ACC112 (cell line): ENCODE results near the gene CNKSR3.

Source experiments
- H2AFZ ChIP-seq: fragments of 200-600 bp; sonication (generic); one replicate; pipeline ENCODE4 v1.6.0; 2017; ENCODE audit warnings: antibody characterized with exemption, low read length; ENCODE audit not compliant: unreplicated experiment
- H3K27ac ChIP-seq: fragments of 200-600 bp; sonication (generic); 2 replicates; pipeline ENCODE4 v1.5.1; 2014; ENCODE audit warnings: low read depth, mild to moderate bottlenecking, antibody characterized with exemption, low read length, moderate library complexity
- H3K27me3 ChIP-seq: fragments of 200-600 bp; sonication (generic); 2 replicates; pipeline ENCODE4 v1.6.1; 2014; ENCODE audit warnings: mild to moderate bottlenecking, antibody characterized with exemption, low read length, moderate library complexity, mixed read lengths; ENCODE audit not compliant: insufficient read depth
- H3K36me3 ChIP-seq: fragments of 200-600 bp; sonication (generic); 2 replicates; pipeline ENCODE4 v1.6.1; 2016; ENCODE audit warnings: mild to moderate bottlenecking, antibody characterized with exemption, low read length, moderate library complexity, mixed read lengths; ENCODE audit not compliant: insufficient read depth
- H3K4me1 ChIP-seq: fragments of 200-600 bp; sonication (generic); one replicate; pipeline ENCODE4 v1.6.1; 2016; ENCODE audit warnings: low read length, mixed read lengths; ENCODE audit not compliant: insufficient read depth, unreplicated experiment, control insufficient read depth
- H3K4me3 ChIP-seq: fragments of 200-600 bp; sonication (generic); 2 replicates; pipeline ENCODE4 v1.5.1; 2014; ENCODE audit warnings: mild to moderate bottlenecking, low read depth, low read length
- H3K79me2 ChIP-seq: fragments of 200-600 bp; sonication (generic); one replicate; pipeline ENCODE4 v1.6.0; 2016; ENCODE audit warnings: low read length; ENCODE audit not compliant: control insufficient read depth, unreplicated experiment, insufficient read depth

Gene CNKSR3

DNA sequence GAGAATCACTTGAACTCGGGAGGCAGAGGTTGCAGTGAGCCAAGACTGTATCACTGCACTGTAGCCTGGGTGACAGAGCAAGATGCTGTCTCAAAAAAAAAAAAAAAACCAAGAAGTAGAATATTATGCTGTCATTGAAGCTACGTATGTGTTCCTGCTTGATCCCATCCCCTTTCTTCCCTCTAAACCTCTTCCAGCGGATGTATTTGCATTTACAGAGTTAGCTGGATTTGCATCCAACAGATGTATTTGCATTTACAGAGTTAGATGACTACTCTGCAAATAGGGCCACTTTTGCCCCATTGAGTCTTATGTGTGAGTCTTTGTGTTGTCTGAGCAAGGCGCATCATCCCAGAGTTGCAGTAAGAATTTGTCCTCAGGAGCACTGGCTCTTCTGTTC, 128.9 kb downstream of the CNKSR3 start:
- H3K4me1 ChIP-seq = peaks cover under 1% of the 10 kb centered on the region
- H3K79me2 ChIP-seq = no peaks in the 10 kb centered on the region
- no peaks in the 10 kb centered on the region for H3K36me3 ChIP-seq
- no peak overlapping the region for H2AFZ ChIP-seq
- no peak overlapping the region for H3K4me3 ChIP-seq
- no peaks in the 10 kb centered on the region for H3K27me3 ChIP-seq
- H3K27ac ChIP-seq = no peak overlapping the region

DNA sequence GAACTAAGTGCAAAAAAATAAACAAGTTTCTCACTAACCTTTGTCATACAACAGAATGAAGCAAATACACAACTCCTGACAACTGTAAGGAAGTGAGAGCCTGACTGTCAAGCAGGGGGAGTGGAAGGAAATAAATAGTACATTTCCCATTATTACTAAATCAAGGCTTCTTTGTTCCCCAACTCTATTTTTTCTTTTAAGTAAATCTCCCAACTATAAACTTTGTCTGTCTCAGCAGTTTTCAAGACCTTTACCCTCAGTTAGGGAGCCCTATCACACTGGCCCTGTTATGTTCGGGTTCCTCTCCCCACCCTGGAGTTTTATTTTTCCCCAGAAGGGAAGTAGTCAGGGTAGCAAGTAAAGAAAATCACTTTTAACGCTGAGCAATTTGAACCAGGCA, 129.7 kb downstream of the CNKSR3 start:
- H2AFZ ChIP-seq = no peak overlapping the region
- H3K36me3 ChIP-seq = no peaks in the 10 kb centered on the region
- H3K4me3 ChIP-seq = no peak overlapping the region
- no peak overlapping the region for H3K27ac ChIP-seq
- no peaks in the 10 kb centered on the region for H3K27me3 ChIP-seq
- H3K4me1 ChIP-seq = no peaks in the 10 kb centered on the region
- no peaks in the 10 kb centered on the region for H3K79me2 ChIP-seq

DNA sequence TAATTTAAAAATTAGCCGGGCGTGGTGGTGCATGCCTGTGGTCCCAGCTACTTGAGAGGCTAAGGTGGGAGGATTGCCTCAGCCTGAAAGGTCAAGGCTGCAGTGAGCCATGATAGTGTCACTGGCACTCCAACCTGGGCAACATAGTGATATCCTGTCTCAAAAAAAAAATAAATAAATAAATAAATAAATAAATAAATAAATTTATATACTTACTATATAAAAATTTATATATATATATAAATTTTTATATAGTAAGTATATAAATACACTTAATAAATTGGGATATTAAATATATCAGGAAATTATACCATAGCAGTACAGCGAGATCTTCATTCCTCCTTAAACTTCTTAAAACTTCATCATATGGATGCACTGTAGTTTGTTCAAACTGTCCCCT, 130.9 kb downstream of the CNKSR3 start:
- H3K36me3 ChIP-seq = no peaks in the 10 kb centered on the region
- no peaks in the 10 kb centered on the region for H3K4me1 ChIP-seq
- no peaks in the 10 kb centered on the region for H3K27me3 ChIP-seq
- H3K27ac ChIP-seq = no peak overlapping the region
- H2AFZ ChIP-seq = no peak overlapping the region
- H3K79me2 ChIP-seq = no peaks in the 10 kb centered on the region
- no peak overlapping the region for H3K4me3 ChIP-seq

DNA sequence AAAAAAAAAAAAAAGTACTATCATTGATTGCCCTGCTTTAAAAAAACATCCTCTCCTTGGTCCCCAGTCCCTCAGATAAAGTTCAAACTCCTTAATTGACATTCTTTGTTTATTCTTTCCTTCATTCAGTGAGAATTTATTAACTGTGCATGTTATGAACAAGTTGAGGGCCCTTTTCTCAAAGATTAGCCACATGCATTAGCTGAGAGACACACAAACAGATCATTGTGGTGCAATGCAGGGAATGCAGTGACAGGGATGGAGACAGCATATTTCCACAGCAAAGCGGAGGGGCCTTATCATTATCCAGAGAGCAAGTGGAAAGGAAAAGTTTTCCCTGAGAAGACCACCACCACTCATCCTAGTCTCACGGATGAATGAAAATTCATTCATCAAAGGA, 132.0 kb downstream of the CNKSR3 start:
- Histone ChIP-seq H3K79me2 (no peaks in the 10 kb centered on the region), H3K4me3 (no peak overlapping the region), H3K27me3 (no peaks in the 10 kb centered on the region), H3K36me3 (no peaks in the 10 kb centered on the region), H2AFZ (no peak overlapping the region), H3K4me1 (no peaks in the 10 kb centered on the region), H3K27ac (no peak overlapping the region)

DNA sequence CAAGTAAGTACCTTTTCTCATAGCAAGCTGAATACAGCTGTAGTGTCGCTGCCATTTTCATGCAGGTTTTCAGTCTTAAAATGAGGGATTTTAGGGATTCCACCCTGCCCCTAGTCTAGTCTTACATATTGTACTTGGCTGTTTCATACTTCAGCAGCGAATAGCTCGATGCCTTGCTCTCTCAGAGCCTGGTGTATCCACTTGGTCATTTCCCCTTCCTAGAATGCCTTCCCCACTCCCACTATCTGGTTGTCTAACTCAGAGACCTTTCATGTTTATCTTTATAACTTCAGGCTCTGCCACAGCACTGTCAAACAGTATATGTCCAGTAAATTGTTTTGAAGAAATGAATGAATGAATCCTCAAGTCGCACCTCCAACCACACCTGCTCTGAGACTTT, 132.8 kb downstream of the CNKSR3 start:
- H2AFZ ChIP-seq = no peak overlapping the region
- H3K4me1 ChIP-seq = no peaks in the 10 kb centered on the region
- no peaks in the 10 kb centered on the region for H3K36me3 ChIP-seq
- no peaks in the 10 kb centered on the region for H3K79me2 ChIP-seq
- no peak overlapping the region for H3K4me3 ChIP-seq
- H3K27ac ChIP-seq = no peak overlapping the region
- H3K27me3 ChIP-seq = no peaks in the 10 kb centered on the region

DNA sequence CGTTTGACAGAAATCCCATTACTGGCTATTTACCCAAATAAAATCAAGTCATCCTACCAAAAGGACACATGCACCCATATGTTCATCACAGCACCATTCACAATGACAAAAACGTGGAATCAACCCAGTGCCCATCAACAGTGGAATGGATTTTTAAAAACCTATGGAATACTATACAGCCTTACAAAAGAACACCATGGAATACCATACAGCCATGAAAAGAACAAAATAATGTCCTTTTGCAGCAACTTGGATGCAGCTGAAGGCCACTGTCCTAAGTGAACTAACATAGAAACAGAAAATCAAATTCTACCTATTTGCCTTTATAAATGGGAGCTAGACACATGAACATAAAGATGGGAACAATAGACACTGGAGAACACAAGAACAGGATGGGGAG, 136.5 kb downstream of the CNKSR3 start:
- Histone ChIP-seq H3K27ac (no peak overlapping the region), H3K27me3 (no peaks in the 10 kb centered on the region), H3K4me3 (no peak overlapping the region), H3K4me1 (peaks cover 8% of the 10 kb centered on the region), H3K79me2 (no peaks in the 10 kb centered on the region), H2AFZ (no peak overlapping the region), H3K36me3 (no peaks in the 10 kb centered on the region)

DNA sequence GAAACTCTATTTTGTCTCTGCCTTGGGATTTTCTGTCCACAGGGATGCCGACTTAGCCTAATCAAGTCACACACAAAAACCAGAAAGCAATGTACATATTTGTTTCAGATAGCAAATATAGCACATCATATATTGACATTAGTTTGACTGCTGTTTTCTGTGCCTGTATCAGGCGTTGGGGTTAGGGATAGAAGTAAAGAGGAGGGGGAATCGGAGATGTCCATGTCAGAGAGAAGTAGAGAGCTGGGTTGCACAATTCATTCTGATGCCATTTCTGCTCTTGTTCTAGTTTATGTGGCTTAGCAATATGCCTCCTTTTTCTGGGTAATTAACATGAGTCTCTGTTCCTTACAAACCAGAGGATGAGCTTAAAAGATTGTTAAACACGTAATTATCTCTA, 139.2 kb downstream of the CNKSR3 start:
- Histone ChIP-seq H3K79me2 (no peaks in the 10 kb centered on the region), H3K4me3 (no peak overlapping the region), H3K27ac (no peak overlapping the region), H3K27me3 (no peaks in the 10 kb centered on the region), H2AFZ (no peak overlapping the region), H3K4me1 (peaks cover 8% of the 10 kb centered on the region), H3K36me3 (no peaks in the 10 kb centered on the region)

DNA sequence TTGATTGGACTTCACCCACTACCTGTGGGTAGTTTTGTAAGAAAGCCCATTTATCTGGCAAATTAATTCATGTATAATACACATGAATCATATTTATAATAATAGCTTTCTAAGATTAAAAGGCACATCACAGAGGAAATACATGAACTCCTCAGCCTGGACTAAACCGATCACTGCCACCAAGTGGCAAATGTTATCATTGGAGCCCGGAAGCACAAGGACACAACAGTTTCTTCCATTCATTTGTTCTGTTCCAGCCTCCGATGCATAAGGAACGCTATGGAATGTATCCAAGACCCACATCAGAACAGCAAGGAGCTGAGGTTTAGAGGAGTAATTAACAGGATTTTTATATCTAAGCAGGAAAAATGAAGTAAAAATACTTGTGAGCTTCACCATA, 139.9 kb downstream of the CNKSR3 start:
- Histone ChIP-seq H3K36me3 (no peaks in the 10 kb centered on the region), H3K79me2 (no peaks in the 10 kb centered on the region), H3K27ac (no peak overlapping the region), H3K4me3 (0 out of 2 replicates have a peak overlapping the region, but pooled peaks have one; percentile 38), H3K4me1 (peaks cover 8% of the 10 kb centered on the region), H3K27me3 (no peaks in the 10 kb centered on the region), H2AFZ (peak overlapping the region; percentile 77)

DNA sequence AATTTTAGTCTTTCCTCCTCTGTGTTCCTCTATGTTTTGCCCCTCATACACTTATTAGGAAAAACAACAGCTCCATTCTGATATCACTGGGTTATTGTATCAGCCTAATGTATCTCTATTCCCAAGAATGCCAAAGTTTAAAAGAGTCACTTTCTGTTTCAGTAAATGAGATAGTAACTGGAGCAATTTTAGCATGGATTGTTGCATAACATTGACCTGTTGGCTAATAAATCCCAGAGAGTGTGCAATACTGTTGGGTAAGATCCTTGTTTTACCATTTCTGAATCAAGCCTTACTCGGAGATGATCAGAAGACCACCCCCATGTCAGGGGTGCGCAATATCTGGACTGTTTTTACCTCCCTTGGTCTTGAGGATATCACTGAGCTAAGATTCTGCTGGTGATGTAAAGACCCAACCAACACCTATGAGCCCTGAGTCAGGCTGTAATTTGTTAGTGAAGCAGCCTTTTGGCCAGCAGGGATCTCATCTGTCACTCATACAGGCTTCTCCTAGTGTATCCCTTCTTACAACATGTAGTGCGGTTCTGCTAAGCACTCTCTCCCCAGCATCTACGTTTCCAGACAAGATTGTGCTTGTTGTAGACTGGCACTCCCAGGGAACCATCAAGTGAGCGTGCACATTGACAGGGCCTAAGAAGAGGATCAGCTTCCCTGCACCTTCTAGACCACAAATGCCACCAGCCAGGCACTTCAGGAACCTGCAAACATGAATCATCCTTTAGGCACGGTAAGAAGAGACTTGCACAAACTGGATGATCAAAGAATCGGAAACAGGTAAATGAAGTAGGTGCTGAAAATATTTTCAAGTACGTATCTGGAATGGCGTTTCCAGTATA, 142.4 kb downstream of the CNKSR3 start:
- H3K36me3 ChIP-seq = no peaks in the 10 kb centered on the region
- no peaks in the 10 kb centered on the region for H3K79me2 ChIP-seq
- no peaks in the 10 kb centered on the region for H3K27me3 ChIP-seq
- peaks cover 8% of the 10 kb centered on the region for H3K4me1 ChIP-seq
- no peak overlapping the region for H3K27ac ChIP-seq
- no peak overlapping the region for H3K4me3 ChIP-seq
- H2AFZ ChIP-seq = no peak overlapping the region

DNA sequence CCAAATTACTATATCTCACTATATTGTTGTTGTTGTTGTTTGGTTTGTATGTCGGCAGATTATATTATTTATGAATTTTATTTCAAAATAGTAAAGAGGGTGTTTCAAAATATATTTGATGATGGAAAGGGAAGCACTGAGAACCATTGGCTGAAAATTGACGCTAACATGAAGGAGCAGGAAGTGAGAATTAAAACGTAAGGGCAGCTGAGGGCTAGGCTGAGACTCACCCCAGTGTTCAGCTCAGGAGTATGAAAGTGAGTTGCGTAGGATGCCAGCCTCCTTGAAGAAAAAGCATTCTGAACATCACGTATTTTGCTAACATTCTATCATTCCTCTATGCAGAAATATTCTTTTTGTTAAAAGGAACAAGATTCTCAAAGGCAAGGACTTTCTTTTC, 143.1 kb downstream of the CNKSR3 start:
- no peak overlapping the region for H3K4me3 ChIP-seq
- peaks cover 8% of the 10 kb centered on the region for H3K4me1 ChIP-seq
- no peaks in the 10 kb centered on the region for H3K79me2 ChIP-seq
- H3K27me3 ChIP-seq = no peaks in the 10 kb centered on the region
- no peaks in the 10 kb centered on the region for H3K36me3 ChIP-seq
- no peak overlapping the region for H3K27ac ChIP-seq
- H2AFZ ChIP-seq = no peak overlapping the region

DNA sequence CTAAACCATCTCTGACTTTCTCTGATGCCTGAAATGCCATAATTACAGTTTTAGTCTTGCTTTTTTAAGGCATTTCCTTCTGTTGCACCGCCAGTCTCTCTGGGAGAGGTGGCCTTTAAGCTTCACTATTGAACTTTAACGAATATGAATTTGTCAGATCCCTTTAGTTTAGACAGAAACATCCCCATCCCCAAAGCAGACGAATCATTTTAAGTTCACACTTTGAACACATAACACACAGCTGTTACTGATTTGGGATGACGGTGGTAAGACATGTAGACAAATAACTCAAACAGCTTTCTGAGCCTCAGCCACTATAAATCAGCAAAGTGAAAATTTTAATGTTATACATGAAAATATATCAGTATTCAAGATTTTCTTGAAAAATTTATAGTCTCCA, 146.7 kb downstream of the CNKSR3 start:
- no peaks in the 10 kb centered on the region for H3K27me3 ChIP-seq
- H2AFZ ChIP-seq = no peak overlapping the region
- no peaks in the 10 kb centered on the region for H3K4me1 ChIP-seq
- H3K4me3 ChIP-seq = no peak overlapping the region
- no peaks in the 10 kb centered on the region for H3K79me2 ChIP-seq
- no peaks in the 10 kb centered on the region for H3K36me3 ChIP-seq
- H3K27ac ChIP-seq = no peak overlapping the region
